Stimulated activated naive CD8-positive, alpha-beta T cell treated with anti-CD3 and anti-CD28 coated beads, Interleukin-15, amount 100 ng/mL, for 72 hours (primary cell): ENCODE measurements around the gene TEPSIN.

Experiments used
- ATAC-seq: fragments of 150-1000 bp; cut with Tn5 transposase; 2 replicates; pipeline ENCODE4 v1.10.0; 2021; ENCODE audit warnings: mild to moderate bottlenecking, moderate library complexity
- DNase-seq, 2 donors: peaks; one replicate each; pipeline ENCODE4 v3.0.0; 2021 to 2022
- H3K27ac Mint-ChIP-seq, 2 donors: one replicate each; pipeline ENCODE4 v1.8.0; 2022; ENCODE audit warnings: mild to moderate bottlenecking in 2 of 2, mixed read lengths in 2 of 2, moderate library complexity in 2 of 2
- H3K27me3 Mint-ChIP-seq: one replicate; pipeline ENCODE4 v1.8.0; 2022; ENCODE audit warnings: mixed read lengths
- H3K4me1 Mint-ChIP-seq: one replicate; pipeline ENCODE4 v1.8.0; 2022; ENCODE audit warnings: mild to moderate bottlenecking, mixed read lengths
- H3K4me3 Mint-ChIP-seq, 2 donors: one replicate each; pipeline ENCODE4 v1.8.0; 2022; ENCODE audit warnings: mild to moderate bottlenecking in 2 of 2, mixed read lengths in 2 of 2, moderate library complexity in 1 of 2
- H3K9me3 Mint-ChIP-seq, 2 donors: one replicate each; pipeline ENCODE4 v1.8.0; 2022; ENCODE audit warnings: mixed read lengths in 2 of 2

The TEPSIN gene

DNA sequence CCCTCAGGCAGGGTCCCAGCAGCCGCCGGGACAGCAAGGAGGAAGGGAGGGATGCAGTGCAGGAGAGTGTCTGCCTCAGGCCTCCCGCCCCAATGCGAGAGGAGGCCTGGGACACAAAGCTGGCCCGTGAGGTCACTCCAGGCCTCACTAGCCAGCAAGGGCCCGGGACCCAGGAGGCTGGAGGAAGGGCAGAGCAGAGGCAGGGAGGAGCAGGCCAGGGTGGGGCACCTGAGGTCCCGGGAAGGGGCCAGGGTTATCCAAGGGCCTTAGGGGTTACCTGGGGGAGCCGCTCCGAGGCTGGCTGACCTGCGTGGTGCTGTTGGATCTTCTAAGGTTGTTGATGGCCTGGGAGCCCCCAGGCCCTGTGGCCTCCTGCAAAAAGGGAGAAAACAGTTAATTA is 30.2 kb downstream of the TEPSIN start:
- no peak for ATAC-seq
- Mint-ChIP-seq H3K27ac (no peak overlapping the region), H3K4me1 (peaks cover 9% of the 10 kb centered on the region)

DNA sequence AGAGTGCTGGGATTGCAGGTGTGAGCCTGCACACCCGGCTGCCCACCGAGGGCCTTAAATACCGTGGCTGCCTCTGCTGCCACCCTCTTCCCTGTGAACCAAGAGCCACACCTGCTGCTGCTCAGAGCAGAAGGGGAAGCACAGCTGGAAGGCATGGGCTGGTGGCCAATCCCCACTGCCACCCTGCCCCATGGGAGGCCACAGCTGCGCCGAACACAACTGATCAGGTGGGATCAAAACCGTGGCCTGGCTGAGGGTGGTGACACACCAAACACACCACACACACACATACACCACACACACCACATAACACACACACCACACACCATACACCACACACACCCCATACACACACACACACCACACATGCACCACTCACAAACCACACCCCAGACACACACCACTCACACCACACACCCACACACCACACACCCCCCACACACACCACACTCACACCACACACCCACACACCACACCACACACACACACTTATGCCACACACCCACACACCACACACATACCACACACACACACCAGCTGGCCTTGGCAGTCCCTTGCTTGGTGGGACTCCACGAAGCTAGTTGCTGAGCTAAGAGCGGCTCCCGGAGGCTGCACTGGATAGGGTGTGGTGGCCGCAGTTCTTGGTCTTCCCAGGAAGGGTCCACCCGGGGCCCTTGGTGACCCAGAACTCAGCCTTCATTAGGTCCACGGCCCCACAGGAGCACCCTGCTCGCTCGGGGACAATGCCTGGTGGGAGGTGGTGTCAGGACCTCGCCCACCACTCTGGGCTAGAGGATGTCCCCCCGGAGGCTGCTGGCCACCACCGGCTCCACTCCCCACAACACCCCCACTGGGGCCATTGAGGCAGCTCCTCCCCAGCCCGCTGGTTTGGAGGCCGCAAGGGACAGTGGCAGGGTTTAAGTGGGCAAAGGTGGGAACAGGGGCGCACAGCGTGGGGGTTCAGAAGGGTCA is 31.0 kb downstream of the TEPSIN start:
- peak overlapping the region in 1 of 2 donors; percentile 96 for H3K27ac Mint-ChIP-seq
- no peaks in the 10 kb centered on the region for H3K27me3 Mint-ChIP-seq
- ATAC-seq (peak; percentile 55), DNase-seq (peak in 1 of 2 donors; percentile 31)
- no peaks in the 10 kb centered on the region for H3K9me3 Mint-ChIP-seq
- H3K4me1 Mint-ChIP-seq = peaks cover 9% of the 10 kb centered on the region
- no peak overlapping the region for H3K4me3 Mint-ChIP-seq

More for the DNA sequence above, 30.2 kb downstream of the TEPSIN start:
- H3K9me3 Mint-ChIP-seq = no peaks in the 10 kb centered on the region
- DNase-seq = no peak
- no peak overlapping the region for H3K4me3 Mint-ChIP-seq
- H3K27me3 Mint-ChIP-seq = no peaks in the 10 kb centered on the region

DNA sequence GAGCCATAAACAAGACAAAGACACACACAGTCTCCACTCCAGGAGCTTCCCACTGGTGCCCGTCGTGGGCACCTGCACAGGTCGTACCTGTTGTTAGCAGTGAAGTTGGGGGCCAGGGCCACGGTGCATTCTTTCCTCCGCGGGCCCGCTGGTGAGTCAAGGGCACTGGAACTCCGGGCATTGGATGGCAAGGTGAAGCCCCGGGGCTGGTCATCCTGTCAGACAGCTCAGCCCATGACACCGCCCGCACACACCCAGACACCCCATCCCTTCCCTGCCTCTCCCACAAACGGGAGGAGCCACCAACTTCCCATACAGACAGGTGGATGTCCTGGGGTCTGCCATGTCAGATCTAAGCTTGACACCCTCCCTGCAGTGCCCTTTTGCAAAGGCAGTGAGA is 32.2 kb downstream of the TEPSIN start:
- Mint-ChIP-seq H3K9me3 (no peaks in the 10 kb centered on the region), H3K27me3 (no peaks in the 10 kb centered on the region), H3K4me3 (no peak overlapping the region), H3K27ac (no peak overlapping the region), H3K4me1 (peaks cover 9% of the 10 kb centered on the region)
- ATAC-seq = no peak
- no peak for DNase-seq

GRCh38 chr17:81206166-81206565 is 32.7 kb downstream of the TEPSIN start:
- DNase-seq (no peak), ATAC-seq (no peak)
- H3K27ac Mint-ChIP-seq = no peak overlapping the region
- H3K27me3 Mint-ChIP-seq = no peaks in the 10 kb centered on the region
- H3K4me3 Mint-ChIP-seq = no peak overlapping the region
- peaks cover 9% of the 10 kb centered on the region for H3K4me1 Mint-ChIP-seq
- H3K9me3 Mint-ChIP-seq = no peaks in the 10 kb centered on the region

GRCh38 chr17:81204578-81204977 is 34.3 kb downstream of the TEPSIN start:
- no peak overlapping the region for H3K4me3 Mint-ChIP-seq
- ATAC-seq (no peak), DNase-seq (no peak)
- peaks cover 9% of the 10 kb centered on the region for H3K4me1 Mint-ChIP-seq
- no peak overlapping the region for H3K27ac Mint-ChIP-seq
- H3K27me3 Mint-ChIP-seq = no peaks in the 10 kb centered on the region
- H3K9me3 Mint-ChIP-seq = no peaks in the 10 kb centered on the region

DNA sequence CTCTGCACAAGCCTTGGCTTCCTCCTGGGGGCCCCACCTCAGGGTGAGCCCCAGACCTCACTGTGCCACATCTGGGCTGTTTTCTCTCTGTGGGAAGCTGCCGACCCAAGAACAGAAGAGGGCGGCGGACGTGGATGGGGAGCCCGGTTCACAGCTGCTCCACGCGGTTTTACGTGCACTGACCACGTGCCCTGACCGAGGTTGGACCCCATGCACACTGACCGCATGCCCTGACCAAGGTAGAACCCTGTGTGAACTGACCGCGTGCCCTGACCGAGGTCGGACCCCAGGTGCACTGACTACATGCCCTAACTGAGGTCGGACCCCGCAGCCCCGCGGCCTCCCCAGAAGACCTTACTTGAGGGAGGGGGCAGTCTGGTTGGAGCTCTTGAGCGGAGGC is 35.7 kb downstream of the TEPSIN start:
- DNase-seq (no peak), ATAC-seq (no peak)
- H3K27me3 Mint-ChIP-seq = no peaks in the 10 kb centered on the region
- H3K4me3 Mint-ChIP-seq = no peak overlapping the region
- H3K27ac Mint-ChIP-seq = no peak overlapping the region
- peaks cover 7% of the 10 kb centered on the region for H3K4me1 Mint-ChIP-seq
- no peaks in the 10 kb centered on the region for H3K9me3 Mint-ChIP-seq

GRCh38 chr17:81202318-81202717 is 36.5 kb downstream of the TEPSIN start:
- DNase-seq (no peak), ATAC-seq (no peak)
- Mint-ChIP-seq H3K4me1 (no peaks in the 10 kb centered on the region), H3K4me3 (no peak overlapping the region), H3K27ac (no peak overlapping the region), H3K27me3 (no peaks in the 10 kb centered on the region), H3K9me3 (no peaks in the 10 kb centered on the region)

- no peak overlapping the region for H3K4me3 Mint-ChIP-seq
- ATAC-seq = peak; percentile 55
Measured at GRCh38 chr17:81200695-81201580, 37.9 kb downstream of the TEPSIN start.

GRCh38 chr17:81200201-81200600 is 38.7 kb downstream of the TEPSIN start:
- no peak overlapping the region for H3K4me3 Mint-ChIP-seq
- DNase-seq (no peak), ATAC-seq (no peak)
- no peaks in the 10 kb centered on the region for H3K9me3 Mint-ChIP-seq
- no peak overlapping the region for H3K27ac Mint-ChIP-seq
- H3K4me1 Mint-ChIP-seq = no peaks in the 10 kb centered on the region
- H3K27me3 Mint-ChIP-seq = no peaks in the 10 kb centered on the region

More at GRCh38 chr17:81200695-81201580, 37.9 kb downstream of the TEPSIN start:
- Mint-ChIP-seq H3K27me3 (no peaks in the 10 kb centered on the region), H3K4me1 (no peaks in the 10 kb centered on the region), H3K27ac (no peak overlapping the region), H3K9me3 (no peaks in the 10 kb centered on the region)
- DNase-seq = no peak

DNA sequence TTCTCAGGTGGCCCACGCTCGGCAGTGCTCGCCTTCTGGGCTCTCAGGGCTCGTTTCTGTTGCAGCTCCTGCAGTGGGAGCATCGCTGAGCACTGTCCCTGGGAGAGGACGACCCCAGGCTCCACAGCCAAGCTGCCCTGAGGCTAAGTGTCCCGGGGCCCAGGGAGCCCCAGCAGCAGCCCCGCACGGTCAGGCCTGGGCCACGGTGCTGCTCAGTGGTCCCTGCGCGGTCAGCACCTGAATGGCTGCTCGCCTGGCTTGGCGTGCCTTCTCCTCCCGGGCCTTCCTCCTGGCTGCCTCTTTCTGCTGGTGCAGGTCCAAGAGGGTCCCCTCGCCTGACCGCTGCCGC is 39.4 kb downstream of the TEPSIN start:
- ATAC-seq (no peak), DNase-seq (no peak)
- no peaks in the 10 kb centered on the region for H3K9me3 Mint-ChIP-seq
- no peak overlapping the region for H3K27ac Mint-ChIP-seq
- H3K4me3 Mint-ChIP-seq = no peak overlapping the region
- H3K4me1 Mint-ChIP-seq = no peaks in the 10 kb centered on the region
- no peaks in the 10 kb centered on the region for H3K27me3 Mint-ChIP-seq

DNA sequence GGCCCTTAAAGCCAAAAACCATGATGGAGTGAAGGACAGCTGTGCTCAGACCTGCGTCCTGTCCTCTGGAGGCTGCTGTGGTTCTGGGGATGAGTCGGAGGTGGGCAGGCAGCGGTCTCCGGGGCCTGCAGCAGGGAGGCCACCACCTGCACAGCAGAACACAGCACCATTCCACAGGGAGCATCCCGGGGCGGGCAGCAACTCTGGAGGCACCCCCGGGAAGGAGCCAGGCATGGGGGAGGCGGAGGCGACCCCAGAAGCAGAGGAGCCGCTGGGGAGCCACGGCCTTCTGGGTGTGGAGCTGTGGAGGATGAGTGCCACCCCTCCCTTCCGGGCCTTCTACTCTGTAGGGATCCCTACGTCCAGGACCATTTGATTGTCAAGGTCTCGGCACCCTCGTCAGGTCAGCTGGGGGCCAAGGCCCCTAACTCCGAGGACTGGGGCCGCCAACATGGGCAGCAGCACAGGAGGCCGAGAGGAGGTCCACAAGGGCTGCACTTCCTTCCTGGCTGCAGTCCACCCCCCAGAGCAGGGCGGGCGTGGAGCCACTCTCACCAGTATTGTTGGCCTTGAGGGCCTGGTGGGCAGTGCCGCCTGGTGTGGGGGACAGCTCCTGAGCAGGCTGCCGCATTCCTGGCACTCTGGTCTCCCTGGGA is 39.9 kb downstream of the TEPSIN start:
- ATAC-seq = no peak
- Mint-ChIP-seq H3K27me3 (no peaks in the 10 kb centered on the region), H3K9me3 (no peaks in the 10 kb centered on the region), H3K4me3 (no peak overlapping the region), H3K27ac (no peak overlapping the region), H3K4me1 (no peaks in the 10 kb centered on the region)
- DNase-seq = no peak

- no peak overlapping the region for H3K4me3 Mint-ChIP-seq
- no peaks in the 10 kb centered on the region for H3K27me3 Mint-ChIP-seq
- ATAC-seq (no peak), DNase-seq (no peak)
- no peaks in the 10 kb centered on the region for H3K4me1 Mint-ChIP-seq
- H3K27ac Mint-ChIP-seq = no peak overlapping the region
- H3K9me3 Mint-ChIP-seq = no peaks in the 10 kb centered on the region
Measured at GRCh38 chr17:81197831-81198490, 40.9 kb downstream of the TEPSIN start.

DNA sequence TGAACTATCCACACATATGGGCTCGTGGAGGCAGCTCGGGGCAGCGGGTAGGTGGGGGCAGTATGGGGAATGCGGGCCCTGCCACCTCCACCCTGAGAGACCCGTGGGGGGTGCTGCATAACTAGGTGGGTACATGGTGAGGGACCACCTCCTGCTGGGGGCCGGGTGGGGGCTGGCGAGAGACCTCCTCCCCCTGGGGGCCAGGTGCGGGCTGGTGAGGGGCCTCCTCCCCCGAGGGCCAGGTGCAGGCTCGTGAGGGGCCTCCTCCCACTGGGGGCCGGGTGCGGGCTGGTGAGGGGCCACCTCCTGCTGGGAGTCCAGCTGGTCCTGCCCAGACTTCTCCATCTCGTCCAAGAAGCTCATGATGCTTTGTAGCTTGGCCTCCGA is 41.5 kb downstream of the TEPSIN start:
- no peaks in the 10 kb centered on the region for H3K27me3 Mint-ChIP-seq
- DNase-seq (no peak), ATAC-seq (peak; percentile 52)
- no peak overlapping the region for H3K4me3 Mint-ChIP-seq
- no peaks in the 10 kb centered on the region for H3K4me1 Mint-ChIP-seq
- no peak overlapping the region for H3K27ac Mint-ChIP-seq
- H3K9me3 Mint-ChIP-seq = no peaks in the 10 kb centered on the region

GRCh38 chr17:81196505-81197408 is 42.1 kb downstream of the TEPSIN start:
- H3K9me3 Mint-ChIP-seq = no peaks in the 10 kb centered on the region

More at GRCh38 chr17:81196505-81197408, 42.1 kb downstream of the TEPSIN start:
- H3K4me3 Mint-ChIP-seq = no peak overlapping the region
- H3K4me1 Mint-ChIP-seq = no peaks in the 10 kb centered on the region
- no peak for ATAC-seq
- H3K27me3 Mint-ChIP-seq = no peaks in the 10 kb centered on the region
- H3K27ac Mint-ChIP-seq = no peak overlapping the region
- no peak for DNase-seq
